Mucosa of stomach (tissue), 1 donor: ENCODE results near the gene ERICH4.
"Not testable (repeated sequence)": the region's sequence is repeated elsewhere in the genome, so short reads cannot be mapped to it uniquely, and the experiment has no call there.

Source experiments
- H3K27me3 ChIP-seq: one replicate; pipeline ENCODE4 v1.7.0; 2013; ENCODE audit warnings: mild to moderate bottlenecking, low read length; ENCODE audit not compliant: control insufficient read depth, insufficient read depth
- H3K36me3 ChIP-seq: one replicate; pipeline ENCODE4 v1.7.0; 2013; ENCODE audit warnings: low read length; ENCODE audit not compliant: control insufficient read depth, insufficient read depth
- H3K4me1 ChIP-seq: one replicate; pipeline ENCODE4 v1.7.0; 2013; ENCODE audit warnings: mild to moderate bottlenecking, low read length; ENCODE audit not compliant: control insufficient read depth, insufficient read depth
- H3K4me3 ChIP-seq: one replicate; pipeline ENCODE4 v1.7.0; 2013; ENCODE audit warnings: low read length
- H3K9ac ChIP-seq: one replicate; pipeline ENCODE4 v1.7.0; 2013; ENCODE audit warnings: mild to moderate bottlenecking, low read length, moderate library complexity
- H3K9me3 ChIP-seq: one replicate; pipeline ENCODE4 v1.7.0; 2013; ENCODE audit warnings: mild to moderate bottlenecking, low read length, moderate library complexity; ENCODE audit not compliant: control insufficient read depth
- donor health status: Pancreatic carcinoma.

The ERICH4 gene

GRCh38 chr19:41407271-41407670 lies 35.7 kb upstream of the ERICH4 start:
- Histone ChIP-seq H3K4me3 (no peak overlapping the region), H3K27me3 (no peaks in the 10 kb centered on the region), H3K4me1 (peaks cover 39% of the 10 kb centered on the region), H3K36me3 (peaks cover 7% of the 10 kb centered on the region), H3K9ac (no peak overlapping the region), H3K9me3 (no peaks in the 10 kb centered on the region)

GRCh38 chr19:41408256-41408655 lies 34.7 kb upstream of the ERICH4 start:
- no peak overlapping the region for H3K9ac ChIP-seq
- no peaks in the 10 kb centered on the region for H3K9me3 ChIP-seq
- no peaks in the 10 kb centered on the region for H3K27me3 ChIP-seq
- H3K36me3 ChIP-seq: peaks cover 3% of the 10 kb centered on the region
- H3K4me1 ChIP-seq: peaks cover 39% of the 10 kb centered on the region
- H3K4me3 ChIP-seq: no peak overlapping the region

- H3K4me1 ChIP-seq: peaks cover 39% of the 10 kb centered on the region
Measured at GRCh38 chr19:41408846-41409245, 34.1 kb upstream of the ERICH4 start.

GRCh38 chr19:41409288-41409687 lies 33.7 kb upstream of the ERICH4 start:
- Histone ChIP-seq H3K27me3 (no peaks in the 10 kb centered on the region), H3K36me3 (no peaks in the 10 kb centered on the region), H3K9me3 (no peaks in the 10 kb centered on the region), H3K9ac (peak overlapping the region; percentile 41), H3K4me1 (peaks cover 39% of the 10 kb centered on the region), H3K4me3 (no peak overlapping the region)

More at GRCh38 chr19:41408846-41409245, 34.1 kb upstream of the ERICH4 start:
- H3K4me3 ChIP-seq, H3K36me3 ChIP-seq, H3K27me3 ChIP-seq, H3K9me3 ChIP-seq: not testable (repeated sequence)
- peak overlapping the region; percentile 41 for H3K9ac ChIP-seq

GRCh38 chr19:41410336-41411054 lies 32.5 kb upstream of the ERICH4 start:
- Histone ChIP-seq H3K36me3 (no peaks in the 10 kb centered on the region), H3K9ac (peak overlapping the region; percentile 41), H3K27me3 (no peaks in the 10 kb centered on the region)

GRCh38 chr19:41411100-41411967 lies 31.6 kb upstream of the ERICH4 start:
- Histone ChIP-seq H3K36me3 (no peaks in the 10 kb centered on the region), H3K27me3 (no peaks in the 10 kb centered on the region), H3K9me3 (no peaks in the 10 kb centered on the region), H3K4me1 (peaks cover 48% of the 10 kb centered on the region), H3K4me3 (no peak overlapping the region), H3K9ac (no peak overlapping the region)

More at GRCh38 chr19:41410336-41411054, 32.5 kb upstream of the ERICH4 start:
- no peak overlapping the region for H3K4me3 ChIP-seq
- H3K9me3 ChIP-seq: no peaks in the 10 kb centered on the region
- H3K4me1 ChIP-seq: peaks cover 42% of the 10 kb centered on the region

GRCh38 chr19:41411968-41412265 lies 31.0 kb upstream of the ERICH4 start:
- H3K4me3 ChIP-seq: no peak overlapping the region
- H3K36me3 ChIP-seq: no peaks in the 10 kb centered on the region
- H3K27me3 ChIP-seq: no peaks in the 10 kb centered on the region
- H3K9ac ChIP-seq: no peak overlapping the region
- no peaks in the 10 kb centered on the region for H3K9me3 ChIP-seq
- peaks cover 54% of the 10 kb centered on the region for H3K4me1 ChIP-seq

- Histone ChIP-seq H3K9ac (no peak overlapping the region), H3K9me3 (no peaks in the 10 kb centered on the region), H3K27me3 (no peaks in the 10 kb centered on the region), H3K36me3 (no peaks in the 10 kb centered on the region), H3K4me3 (no peak overlapping the region), H3K4me1 (peaks cover 53% of the 10 kb centered on the region)
Measured at GRCh38 chr19:41412953-41413352, 30.0 kb upstream of the ERICH4 start.

GRCh38 chr19:41413947-41414346 lies 29.0 kb upstream of the ERICH4 start:
- Histone ChIP-seq H3K36me3 (peaks cover 2% of the 10 kb centered on the region), H3K9ac (no peak overlapping the region), H3K9me3 (no peaks in the 10 kb centered on the region), H3K27me3 (no peaks in the 10 kb centered on the region), H3K4me3 (no peak overlapping the region), H3K4me1 (peaks cover 43% of the 10 kb centered on the region)

GRCh38 chr19:41414461-41414860 lies 28.5 kb upstream of the ERICH4 start:
- Histone ChIP-seq H3K9ac (no peak overlapping the region), H3K4me3 (no peak overlapping the region), H3K4me1 (peaks cover 38% of the 10 kb centered on the region), H3K9me3 (no peaks in the 10 kb centered on the region), H3K27me3 (no peaks in the 10 kb centered on the region), H3K36me3 (peaks cover 6% of the 10 kb centered on the region)

GRCh38 chr19:41415154-41415571 lies 27.8 kb upstream of the ERICH4 start:
- Histone ChIP-seq H3K27me3 (no peaks in the 10 kb centered on the region), H3K9ac (no peak overlapping the region), H3K9me3 (no peaks in the 10 kb centered on the region), H3K4me1 (peaks cover 31% of the 10 kb centered on the region), H3K4me3 (no peak overlapping the region), H3K36me3 (peaks cover 6% of the 10 kb centered on the region)

- peaks cover 6% of the 10 kb centered on the region for H3K36me3 ChIP-seq
Measured at GRCh38 chr19:41416194-41416674, 26.7 kb upstream of the ERICH4 start.

More at GRCh38 chr19:41416194-41416674, 26.7 kb upstream of the ERICH4 start:
- H3K4me3 ChIP-seq: no peak overlapping the region
- no peaks in the 10 kb centered on the region for H3K9me3 ChIP-seq
- H3K4me1 ChIP-seq: peaks cover 26% of the 10 kb centered on the region
- no peaks in the 10 kb centered on the region for H3K27me3 ChIP-seq
- no peak overlapping the region for H3K9ac ChIP-seq
